ENCODE data around the gene AATK.
"Not testable (repeated sequence)": the region's sequence is repeated elsewhere in the genome, so short reads cannot be mapped to it uniquely, and the experiment has no call there.

The AATK gene

DNA sequence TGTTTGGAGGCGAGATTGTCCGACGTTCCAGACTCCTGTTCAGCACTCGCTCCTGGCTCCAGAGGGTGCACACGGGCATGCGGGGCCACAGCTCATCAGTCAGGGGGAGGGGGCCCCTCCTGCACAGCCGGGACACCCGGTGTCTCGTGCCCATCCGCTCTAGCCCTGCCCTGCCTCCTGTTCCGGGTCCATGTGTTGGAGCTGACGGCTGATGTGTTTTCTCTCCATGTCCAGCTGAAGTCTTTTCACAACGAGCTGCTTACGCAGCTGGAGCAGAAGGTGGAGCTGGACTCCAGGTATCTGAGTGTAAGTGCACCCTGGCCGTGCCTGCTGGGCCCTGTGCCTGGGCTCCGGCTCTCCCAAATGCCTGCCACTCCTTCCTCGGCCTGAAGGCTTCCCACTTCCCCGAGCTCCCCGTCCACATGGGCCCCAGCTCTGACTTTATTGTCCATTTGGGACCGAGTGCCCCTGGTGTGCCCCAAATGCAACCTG lies 80.6 kb downstream of the AATK start:
- no peak for DNase-seq

DNA sequence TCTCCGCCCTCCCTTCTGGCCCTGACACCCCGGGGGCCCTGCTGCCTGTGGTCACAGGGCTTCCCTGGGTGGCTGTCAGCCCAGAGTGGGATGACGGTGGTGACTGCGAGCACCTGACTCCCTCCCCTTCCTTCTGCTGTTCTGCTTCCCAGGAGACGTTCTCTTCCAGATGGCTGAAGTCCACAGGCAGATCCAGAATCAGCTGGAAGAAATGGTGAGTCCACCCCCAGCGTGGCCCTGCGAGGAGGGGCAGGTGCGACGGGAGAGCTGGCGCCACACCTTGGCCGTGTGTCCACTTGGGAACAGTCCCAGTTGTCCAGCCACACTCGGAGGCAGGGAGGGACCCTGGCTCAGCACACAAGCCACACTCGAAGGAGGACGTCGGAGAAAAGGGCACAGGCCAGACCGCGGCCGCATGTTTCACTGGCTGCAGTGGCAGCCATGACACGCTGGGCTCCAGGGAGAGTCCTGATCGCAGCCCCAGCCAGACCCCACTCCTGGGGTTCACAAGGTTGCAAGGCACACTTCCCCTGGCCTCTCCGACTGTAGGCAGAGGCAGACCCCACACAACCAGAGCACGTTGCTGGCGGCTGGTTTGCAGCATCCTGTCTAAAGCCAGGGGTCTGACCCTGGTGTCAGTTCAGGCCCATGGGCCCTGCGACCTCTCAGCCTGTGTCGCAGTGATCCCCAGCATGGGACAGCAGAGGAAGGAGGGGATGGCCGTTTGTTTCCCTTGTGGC lies 81.2 kb downstream of the AATK start:
- DNase-seq: no peak

- no peak for DNase-seq
These were observed 82.8 kb downstream of the AATK start for GRCh38 chr17:81083125-81083765.

DNA sequence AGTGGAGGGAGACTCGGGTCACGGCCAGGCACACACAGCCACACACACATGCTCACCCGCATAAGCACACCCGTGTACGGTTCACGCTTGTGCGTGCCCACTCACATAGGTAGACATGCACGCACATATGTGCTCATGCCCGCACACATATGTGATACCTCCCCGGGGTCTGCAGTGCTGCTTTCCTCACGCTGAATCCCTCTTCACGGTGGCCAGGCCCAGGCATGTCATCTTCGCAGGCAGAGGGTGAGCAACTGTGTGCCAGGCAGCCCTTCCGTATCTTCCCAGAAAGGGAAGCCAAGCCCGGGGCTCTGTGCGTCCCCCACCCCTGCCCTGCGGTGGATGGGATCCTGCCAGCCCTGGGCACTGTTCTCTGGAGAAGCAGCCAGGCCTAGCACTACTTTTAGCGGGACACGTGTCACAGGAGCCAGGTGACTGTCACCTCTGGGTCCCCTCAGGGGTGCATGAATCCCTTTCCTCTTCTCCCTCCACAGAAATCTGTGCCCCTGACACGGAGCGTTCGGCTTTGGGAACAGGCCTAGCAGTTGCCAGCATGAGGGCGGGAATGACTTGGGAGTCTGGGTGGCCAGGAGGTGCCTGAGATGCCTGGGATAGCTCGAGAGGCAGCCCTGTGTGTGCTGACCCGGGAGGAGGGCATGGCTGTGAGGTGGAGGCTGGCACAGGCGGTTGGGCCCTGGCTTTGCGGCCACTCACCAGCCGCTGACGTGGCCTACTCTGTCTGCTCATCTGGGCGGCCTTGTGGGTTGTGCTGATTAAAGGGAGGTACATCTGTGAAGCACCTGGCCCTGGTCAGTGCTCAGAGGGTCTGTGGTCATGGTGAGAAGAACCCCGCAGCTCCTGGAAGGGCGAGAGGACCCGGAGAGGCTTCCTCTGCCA lies 83.6 kb downstream of the AATK start:
- DNase-seq: no peak

- DNase-seq: no peak
These were observed 84.5 kb downstream of the AATK start for GRCh38 chr17:81081222-81082176.

DNA sequence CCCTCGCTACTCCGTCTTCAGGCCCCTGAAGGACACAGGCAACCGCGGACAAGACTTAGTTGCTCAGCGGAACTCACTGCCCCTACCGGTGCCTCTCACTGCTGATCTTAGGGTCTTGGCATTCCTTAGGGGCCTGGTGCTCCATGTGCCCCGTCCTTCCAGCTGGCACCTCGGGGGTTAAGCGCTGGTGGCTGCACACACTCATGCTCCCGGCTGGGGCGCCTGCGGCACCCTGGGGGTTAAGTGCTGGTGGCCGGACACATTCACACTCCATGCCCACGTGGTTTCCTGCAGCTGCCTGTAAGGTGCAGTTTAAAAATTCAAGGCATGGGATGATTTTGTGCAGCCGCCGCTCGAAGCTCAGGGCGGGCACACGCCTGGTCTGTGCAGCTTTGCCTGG lies 86.0 kb downstream of the AATK start:
- DNase-seq: no peak

GRCh38 chr17:81078026-81078913 lies 87.8 kb downstream of the AATK start:
- DNase-seq: not testable (repeated sequence)

DNA sequence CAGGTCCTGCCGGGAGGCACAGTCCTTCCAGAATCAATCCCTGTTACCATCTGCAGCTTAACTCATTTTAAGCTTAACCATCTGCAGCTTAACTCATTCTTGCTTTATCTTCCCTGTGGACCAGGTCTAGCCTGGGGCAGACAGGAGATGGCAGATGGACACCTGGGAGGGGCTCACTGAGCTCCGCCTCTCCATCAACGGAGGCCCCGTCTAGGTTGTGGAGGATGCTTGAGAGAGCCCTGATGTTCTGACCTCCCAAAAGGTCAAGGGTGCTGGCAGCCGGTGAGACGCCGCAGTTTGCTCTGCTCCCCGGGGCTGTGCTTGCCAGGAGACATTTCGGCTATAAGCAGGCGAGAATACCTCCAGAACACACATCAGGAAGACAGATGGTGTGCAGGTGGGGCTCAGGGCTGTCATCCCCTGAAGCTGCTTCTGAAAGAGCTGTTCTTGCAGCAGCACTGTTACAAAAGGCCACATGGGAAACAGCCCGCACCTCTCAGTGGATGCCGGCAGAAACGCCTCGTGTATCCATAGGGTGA lies 89.8 kb downstream of the AATK start:
- DNase-seq: no peak

GRCh38 chr17:81075307-81075706 lies 90.7 kb downstream of the AATK start:
- no peak for DNase-seq

- DNase-seq: no peak
These were observed 91.1 kb downstream of the AATK start for GRCh38 chr17:81074875-81075274.

DNA sequence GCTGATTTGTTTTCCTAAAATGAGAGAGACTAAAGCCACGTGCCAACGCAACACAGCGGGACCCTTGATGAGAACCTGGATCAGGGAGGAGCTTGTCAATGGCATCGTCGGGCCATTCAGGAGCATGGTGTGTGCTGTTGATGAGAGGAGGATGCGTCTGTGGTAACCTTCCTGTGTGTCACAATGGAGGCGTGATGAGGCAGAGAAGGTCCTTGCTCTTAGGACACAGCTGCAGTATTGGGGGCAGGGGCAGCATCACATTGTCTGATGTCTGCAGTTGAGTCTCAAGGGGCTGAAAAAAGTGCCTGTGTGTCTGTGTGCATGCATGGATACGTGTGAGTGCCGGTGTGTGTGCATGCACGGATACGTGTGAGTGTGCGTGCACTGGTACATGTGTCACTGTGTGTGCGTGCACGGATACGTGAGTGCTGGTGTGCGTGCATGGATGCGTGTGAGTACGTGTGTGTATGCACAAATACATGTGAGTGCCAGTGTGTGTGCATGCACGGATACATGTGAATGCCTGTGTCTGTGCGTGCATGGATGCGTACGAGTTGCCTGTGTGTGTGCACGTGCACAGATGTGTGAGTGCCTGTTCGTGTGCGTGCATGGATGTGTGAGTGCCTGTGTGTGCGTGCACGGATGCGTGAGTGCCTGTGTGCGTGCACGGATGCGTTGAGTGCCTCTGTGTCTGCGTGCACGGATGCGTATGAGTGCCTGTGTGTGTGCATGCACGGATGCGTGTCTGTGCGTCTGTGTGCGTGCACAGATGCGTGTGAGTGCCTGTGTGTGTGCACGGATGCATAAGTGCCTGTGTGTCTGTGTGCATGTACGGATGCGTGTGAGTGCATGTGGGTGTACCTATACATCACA lies 91.8 kb downstream of the AATK start:
- no peak for DNase-seq

GRCh38 chr17:81071761-81072741 lies 94.0 kb downstream of the AATK start:
- no peak for DNase-seq

- no peak for DNase-seq
These were observed 95.3 kb downstream of the AATK start for GRCh38 chr17:81070541-81071246.

DNA sequence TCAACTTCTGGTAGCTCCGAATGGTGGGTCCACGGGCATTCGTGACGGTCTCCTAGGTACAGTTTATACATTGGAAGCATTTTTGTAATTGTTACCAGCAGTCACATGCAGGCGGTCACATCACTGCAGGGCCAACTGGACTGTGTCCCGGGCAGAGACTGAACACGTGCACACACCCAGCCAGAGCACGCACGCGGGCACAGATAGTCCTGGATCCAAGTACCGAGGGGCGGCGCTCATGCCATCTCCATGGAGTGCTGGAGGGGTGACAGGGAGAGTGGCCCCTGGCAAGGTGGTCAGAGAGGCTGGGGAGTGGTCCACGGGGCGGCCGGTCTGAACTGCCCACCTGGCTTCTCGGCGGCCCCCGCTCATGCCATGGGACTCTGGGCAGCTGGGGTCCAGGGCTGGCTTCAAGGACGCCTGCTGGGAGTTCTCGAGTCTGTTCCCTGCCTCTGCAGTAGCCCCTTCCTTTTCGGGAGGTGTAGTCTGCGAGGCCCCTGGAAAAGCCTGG lies 96.8 kb downstream of the AATK start:
- DNase-seq: no peak

DNA sequence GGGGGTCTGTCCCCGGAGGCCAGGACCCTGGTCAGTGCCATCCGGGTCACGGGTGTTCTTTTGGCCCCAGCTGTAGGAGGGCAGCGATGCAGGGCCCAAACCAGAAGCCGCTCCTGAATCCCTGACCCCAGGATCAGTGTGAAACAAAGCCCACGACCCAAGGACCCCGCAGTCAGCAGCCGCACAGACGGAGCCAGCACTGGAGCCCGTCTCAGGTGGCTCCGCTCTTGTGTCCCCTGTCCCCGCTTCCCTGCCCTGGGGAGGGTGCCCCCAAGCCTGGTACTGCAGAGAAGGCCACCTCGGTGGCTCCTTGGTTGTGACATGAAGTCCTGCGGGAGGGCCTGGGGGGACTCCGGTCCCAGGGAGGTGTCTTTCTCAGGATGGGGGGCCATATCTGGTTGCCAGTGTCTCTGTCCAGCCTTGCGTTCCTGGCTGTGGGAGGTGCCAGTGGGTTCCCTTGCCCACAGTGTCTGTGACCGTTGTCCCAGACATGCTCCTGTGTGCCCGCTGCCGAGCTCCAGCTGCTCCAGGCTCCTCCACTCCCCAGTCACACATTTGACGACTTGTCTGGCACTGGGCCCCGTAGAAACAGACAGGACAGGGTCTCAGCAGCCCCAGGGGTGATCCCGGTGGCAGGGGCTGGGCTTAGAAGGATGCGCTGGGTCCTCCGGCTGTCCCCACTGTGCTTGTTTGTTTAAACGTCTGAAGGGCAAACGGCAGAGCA lies 97.4 kb downstream of the AATK start:
- DNase-seq: no peak

- no peak for DNase-seq
These were observed 98.6 kb downstream of the AATK start for GRCh38 chr17:81067391-81067811.
